Measurements from ENCODE around the gene EBF3.

- TF ChIP-seq, protein P1, sequence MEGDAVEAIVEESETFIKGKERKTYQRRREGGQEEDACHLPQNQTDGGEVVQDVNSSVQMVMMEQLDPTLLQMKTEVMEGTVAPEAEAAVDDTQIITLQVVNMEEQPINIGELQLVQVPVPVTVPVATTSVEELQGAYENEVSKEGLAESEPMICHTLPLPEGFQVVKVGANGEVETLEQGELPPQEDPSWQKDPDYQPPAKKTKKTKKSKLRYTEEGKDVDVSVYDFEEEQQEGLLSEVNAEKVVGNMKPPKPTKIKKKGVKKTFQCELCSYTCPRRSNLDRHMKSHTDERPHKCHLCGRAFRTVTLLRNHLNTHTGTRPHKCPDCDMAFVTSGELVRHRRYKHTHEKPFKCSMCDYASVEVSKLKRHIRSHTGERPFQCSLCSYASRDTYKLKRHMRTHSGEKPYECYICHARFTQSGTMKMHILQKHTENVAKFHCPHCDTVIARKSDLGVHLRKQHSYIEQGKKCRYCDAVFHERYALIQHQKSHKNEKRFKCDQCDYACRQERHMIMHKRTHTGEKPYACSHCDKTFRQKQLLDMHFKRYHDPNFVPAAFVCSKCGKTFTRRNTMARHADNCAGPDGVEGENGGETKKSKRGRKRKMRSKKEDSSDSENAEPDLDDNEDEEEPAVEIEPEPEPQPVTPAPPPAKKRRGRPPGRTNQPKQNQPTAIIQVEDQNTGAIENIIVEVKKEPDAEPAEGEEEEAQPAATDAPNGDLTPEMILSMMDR (IDR thresholded peaks at IDR 0.05; ENCODE audit: extremely low read depth in 1 of 2, insufficient read depth in 1 of 2, low read depth in 1 of 2, low read length in 2 of 2), result no peak
- TF ChIP-seq POLR2AphosphoS5 (IDR thresholded peaks at IDR 0.05; ENCODE audit: insufficient read depth, low read depth, low read length), result no peak
- no peak for TF ChIP-seq POLR2A (IDR thresholded peaks at IDR 0.05; ENCODE audit: low read depth, low read length)
- TF ChIP-seq EZH2 (IDR thresholded peaks at IDR 0.05; ENCODE audit: borderline replicate concordance, low read depth, low read length, severe bottlenecking), result no peak
- TF ChIP-seq, protein P2, sequence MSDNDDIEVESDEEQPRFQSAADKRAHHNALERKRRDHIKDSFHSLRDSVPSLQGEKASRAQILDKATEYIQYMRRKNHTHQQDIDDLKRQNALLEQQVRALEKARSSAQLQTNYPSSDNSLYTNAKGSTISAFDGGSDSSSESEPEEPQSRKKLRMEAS (IDR thresholded peaks at IDR 0.05; ENCODE audit: insufficient read depth, insufficient read length), result no peak
- no peak for TF ChIP-seq MYC (IDR thresholded peaks at IDR 0.05; ENCODE audit: low read depth, low read length)
- TF ChIP-seq JUN (IDR thresholded peaks at IDR 0.05; ENCODE audit: borderline replicate concordance, insufficient read depth, insufficient read length, low read depth), result no peak
- no peak for TF ChIP-seq FOS (IDR thresholded peaks at IDR 0.05; ENCODE audit: borderline replicate concordance, insufficient read depth, low read length)
- no peak for TF ChIP-seq GATA2 (IDR thresholded peaks at IDR 0.05; ENCODE audit: insufficient read depth, insufficient read length, low read depth, low read length)
Measured at GRCh38 chr10:129938460-129938859, 25.6 kb downstream of the EBF3 start.
